DMS53 treated with DMSO at 0.1 percent for 48 hours (cell line): ENCODE data around the gene ANKRD13C.
"Not testable (repeated sequence)": the region's sequence is repeated elsewhere in the genome, so short reads cannot be mapped to it uniquely, and the experiment has no call there.

ENCODE experiments used
- DNase-seq: peaks from one replicate; lab custom pipeline; 2025; ENCODE audit not compliant: unreplicated experiment; lab: John Stamatoyannopoulos, UW

Gene ANKRD13C

GRCh38 chr1:70360321-70360720 lies 5.8 kb upstream of the ANKRD13C start:
- no peak for DNase-seq

GRCh38 chr1:70358921-70359564 lies 4.5 kb upstream of the ANKRD13C start:
- DNase-seq, result no peak

GRCh38 chr1:70355920-70356319 lies 1.4 kb upstream of the ANKRD13C start:
- no peak for DNase-seq

- DNase-seq, result no peak
These were observed 537 bp upstream of the ANKRD13C start for GRCh38 chr1:70355111-70355407.

- DNase-seq, result no peak
These were observed 756 bp downstream of the ANKRD13C start for GRCh38 chr1:70353601-70354331.

- no peak for DNase-seq
These were observed 1.5 kb downstream of the ANKRD13C start for GRCh38 chr1:70353044-70353443.

- not testable (repeated sequence) for DNase-seq
These were observed 4.7 kb downstream of the ANKRD13C start for GRCh38 chr1:70349799-70350198.

- no peak for DNase-seq
These were observed 5.9 kb downstream of the ANKRD13C start for GRCh38 chr1:70348399-70349165.

GRCh38 chr1:70339644-70340043 lies 14.9 kb downstream of the ANKRD13C start:
- DNase-seq, result not testable (repeated sequence)

- no peak for DNase-seq
These were observed 18.5 kb downstream of the ANKRD13C start for GRCh38 chr1:70336050-70336449.

GRCh38 chr1:70334436-70334835 lies 20.1 kb downstream of the ANKRD13C start:
- DNase-seq, result no peak

- no peak for DNase-seq
These were observed 21.3 kb downstream of the ANKRD13C start for GRCh38 chr1:70333245-70333644.

- no peak for DNase-seq
These were observed 22.6 kb downstream of the ANKRD13C start for GRCh38 chr1:70331962-70332361.

- no peak for DNase-seq
These were observed 27.0 kb downstream of the ANKRD13C start for GRCh38 chr1:70327306-70328076.

GRCh38 chr1:70324683-70325082 lies 29.8 kb downstream of the ANKRD13C start:
- peak; percentile 13 for DNase-seq

GRCh38 chr1:70319750-70320149 lies 34.8 kb downstream of the ANKRD13C start:
- DNase-seq, result no peak

GRCh38 chr1:70318191-70318590 lies 36.3 kb downstream of the ANKRD13C start:
- no peak for DNase-seq

- no peak for DNase-seq
These were observed 37.4 kb downstream of the ANKRD13C start for GRCh38 chr1:70317087-70317486.

GRCh38 chr1:70315782-70316181 lies 38.7 kb downstream of the ANKRD13C start:
- no peak for DNase-seq

- no peak for DNase-seq
These were observed 39.7 kb downstream of the ANKRD13C start for GRCh38 chr1:70314706-70315304.

GRCh38 chr1:70311369-70311768 lies 43.2 kb downstream of the ANKRD13C start:
- DNase-seq, result peak; percentile 18
